ENCODE results near the gene WASHC3. TPM values are rescaled to one million over a fixed set of nuclear protein-coding genes. Genes with fewer than 3 reads are reported as not detected.
"Not testable (repeated sequence)": the region's sequence is repeated elsewhere in the genome, so short reads cannot be mapped to it uniquely, and the experiment has no call there.

WASHC3 gene
- total and polyA plus RNA-seq, 10 of the 15 experiments (the other 5 are each of a cell fraction or from before 2014, with no cell fraction given) = 18.8 to 106 (median 64.3) TPM

DNA sequence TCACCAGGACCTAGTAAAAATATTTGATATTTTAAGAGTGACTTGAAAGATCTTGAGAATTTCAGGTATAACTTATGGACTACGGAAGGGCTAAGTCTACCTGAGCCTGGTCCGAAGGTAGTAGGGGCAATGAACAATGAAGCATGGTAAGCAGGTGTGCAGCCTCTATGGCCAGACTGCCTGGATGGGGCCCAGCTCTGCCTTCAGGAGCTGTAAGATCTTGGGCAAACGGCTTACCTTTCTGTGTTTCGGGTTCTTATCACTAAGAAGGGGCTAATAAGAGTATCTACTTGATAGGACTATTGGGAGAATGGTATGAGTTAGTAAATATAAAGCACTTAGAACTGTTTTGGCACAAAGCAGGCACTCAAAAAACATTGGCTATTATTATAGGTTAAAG lies 19.1 kb upstream of the WASHC3 start (continued):
- TF ChIP-seq, protein P1, sequence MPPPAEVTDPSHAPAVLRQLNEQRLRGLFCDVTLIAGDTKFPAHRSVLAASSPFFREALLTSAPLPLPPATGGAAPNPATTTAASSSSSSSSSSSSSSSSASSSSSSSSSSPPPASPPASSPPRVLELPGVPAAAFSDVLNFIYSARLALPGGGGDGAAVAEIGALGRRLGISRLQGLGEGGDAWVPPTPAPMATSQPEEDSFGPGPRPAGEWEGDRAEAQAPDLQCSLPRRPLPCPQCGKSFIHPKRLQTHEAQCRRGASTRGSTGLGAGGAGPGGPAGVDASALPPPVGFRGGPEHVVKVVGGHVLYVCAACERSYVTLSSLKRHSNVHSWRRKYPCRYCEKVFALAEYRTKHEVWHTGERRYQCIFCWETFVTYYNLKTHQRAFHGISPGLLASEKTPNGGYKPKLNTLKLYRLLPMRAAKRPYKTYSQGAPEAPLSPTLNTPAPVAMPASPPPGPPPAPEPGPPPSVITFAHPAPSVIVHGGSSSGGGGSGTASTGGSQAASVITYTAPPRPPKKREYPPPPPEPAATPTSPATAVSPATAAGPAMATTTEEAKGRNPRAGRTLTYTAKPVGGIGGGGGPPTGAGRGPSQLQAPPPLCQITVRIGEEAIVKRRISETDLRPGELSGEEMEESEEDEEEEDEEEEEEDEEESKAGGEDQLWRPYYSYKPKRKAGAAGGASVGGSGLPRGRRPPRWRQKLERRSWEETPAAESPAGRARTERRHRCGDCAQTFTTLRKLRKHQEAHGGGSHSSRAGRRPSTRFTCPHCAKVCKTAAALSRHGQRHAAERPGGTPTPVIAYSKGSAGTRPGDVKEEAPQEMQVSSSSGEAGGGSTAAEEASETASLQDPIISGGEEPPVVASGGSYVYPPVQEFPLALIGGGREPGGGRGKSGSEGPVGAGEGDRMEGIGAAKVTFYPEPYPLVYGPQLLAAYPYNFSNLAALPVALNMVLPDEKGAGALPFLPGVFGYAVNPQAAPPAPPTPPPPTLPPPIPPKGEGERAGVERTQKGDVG (CRISPR knock-in tag; IDR thresholded peaks at IDR 0.05) = no peak
- TF ChIP-seq HDGF (IDR thresholded peaks at IDR 0.05) (no peak), SUPT20H (IDR thresholded peaks at IDR 0.05; ENCODE audit: borderline replicate concordance, control insufficient read depth, low read depth, low read length) (no peak)
- TF ChIP-seq, protein P2, sequence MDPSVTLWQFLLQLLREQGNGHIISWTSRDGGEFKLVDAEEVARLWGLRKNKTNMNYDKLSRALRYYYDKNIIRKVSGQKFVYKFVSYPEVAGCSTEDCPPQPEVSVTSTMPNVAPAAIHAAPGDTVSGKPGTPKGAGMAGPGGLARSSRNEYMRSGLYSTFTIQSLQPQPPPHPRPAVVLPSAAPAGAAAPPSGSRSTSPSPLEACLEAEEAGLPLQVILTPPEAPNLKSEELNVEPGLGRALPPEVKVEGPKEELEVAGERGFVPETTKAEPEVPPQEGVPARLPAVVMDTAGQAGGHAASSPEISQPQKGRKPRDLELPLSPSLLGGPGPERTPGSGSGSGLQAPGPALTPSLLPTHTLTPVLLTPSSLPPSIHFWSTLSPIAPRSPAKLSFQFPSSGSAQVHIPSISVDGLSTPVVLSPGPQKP (IDR thresholded peaks at IDR 0.05; ENCODE audit: low read depth, low read length) = no peak

DNA sequence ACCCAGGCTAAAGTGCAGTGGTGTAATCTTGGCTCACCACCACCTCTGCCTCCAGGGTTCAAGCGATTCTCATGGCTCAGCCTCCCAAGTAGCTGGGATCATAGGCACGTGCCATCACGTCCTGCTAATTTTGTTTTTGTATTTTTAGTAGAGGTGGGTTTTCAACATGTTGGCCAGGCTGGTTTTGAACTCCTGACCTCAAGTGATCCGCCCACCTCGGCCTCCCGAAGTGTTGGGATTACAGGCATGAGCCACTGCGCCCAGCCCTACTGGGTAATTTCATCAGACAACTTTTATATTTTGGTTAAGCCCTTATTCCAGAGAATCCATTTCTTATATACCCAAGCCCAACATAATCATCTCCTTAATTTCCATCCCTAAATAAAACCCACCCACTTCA lies 10.3 kb upstream of the WASHC3 start:
- FAIRE-seq; BruUV-seq (replicated peaks); H4K20me1 ChIP-seq (ENCODE audit: control insufficient read depth, insufficient read depth); H3K27me3 ChIP-seq (replicated peaks in 1 of 2; ENCODE audit: control insufficient read depth in 2 of 2, insufficient read depth in 2 of 2, low read length in 1 of 2); RAD21 ChIA-PET (ENCODE audit: unreplicated experiment); H2AFZ ChIP-seq (ENCODE audit: control insufficient read depth, low read depth, low read length); H3K4me2 ChIP-seq (ENCODE audit: control insufficient read depth, insufficient read depth); SMC1A ChIA-PET (ENCODE audit: uncharacterized antibody, unreplicated experiment); DNase-seq (ENCODE audit: low read depth, low spot score); ATAC-seq; H3K4me3 ChIP-seq; in situ Hi-C loops (cut with MboI); H3K27ac ChIP-seq (ENCODE audit: control insufficient read depth, insufficient read depth); CTCF ChIA-PET; POLR2A ChIA-PET; H3K9ac ChIP-seq (ENCODE audit: control insufficient read depth, insufficient read depth, low read length); intact Hi-C loops (cut with micrococcal nuclease; ENCODE audit: unreplicated experiment); H3K79me2 ChIP-seq (ENCODE audit: control insufficient read depth, insufficient read depth, low read length); H3K9me3 ChIP-seq (replicated peaks; ENCODE audit: control insufficient read depth, insufficient read depth, low read length); H3K4me1 ChIP-seq (ENCODE audit: control insufficient read depth, insufficient read depth, low read length): not testable (repeated sequence)
- H3K36me3 ChIP-seq (ENCODE audit: control insufficient read depth in 2 of 2, insufficient read depth in 2 of 2, low read length in 1 of 2) = peaks cover 0 to 19% of the 10 kb centered on the region in 2 experiments; a peak in 2 of 4 replicates
- WGBS (ENCODE audit: insufficient coverage, insufficient replicate concordance, low lambda C conversion rate, missing lambda C conversion rate) = 98% methylated on average over 7 of the region's 7 CpGs
